ENCODE data around the gene HMCN1.

HMCN1 gene

GRCh38 chr1:185973645-185974044 is 239.5 kb downstream of the HMCN1 start:
- no peak for DNase-seq

- DNase-seq = no peak
Observed at GRCh38 chr1:185974367-185975170, 240.4 kb downstream of the HMCN1 start.

GRCh38 chr1:185980891-185981290 is 246.7 kb downstream of the HMCN1 start:
- no peak for DNase-seq

GRCh38 chr1:185984113-185984836 is 250.1 kb downstream of the HMCN1 start:
- DNase-seq = no peak

- no peak for DNase-seq
Observed at GRCh38 chr1:185987611-185988321, 253.6 kb downstream of the HMCN1 start.

GRCh38 chr1:185990565-185990964 is 256.4 kb downstream of the HMCN1 start:
- no peak for DNase-seq

GRCh38 chr1:185991266-185991665 is 257.1 kb downstream of the HMCN1 start:
- DNase-seq = no peak

GRCh38 chr1:185996211-185996610 is 262.0 kb downstream of the HMCN1 start:
- DNase-seq = no peak

GRCh38 chr1:185998391-185998790 is 264.2 kb downstream of the HMCN1 start:
- no peak for DNase-seq

- no peak for DNase-seq
Observed at GRCh38 chr1:186002406-186002805, 268.2 kb downstream of the HMCN1 start.

GRCh38 chr1:186009039-186009737 is 275.0 kb downstream of the HMCN1 start:
- no peak for DNase-seq

GRCh38 chr1:186014370-186015037 is 280.3 kb downstream of the HMCN1 start:
- DNase-seq = no peak

GRCh38 chr1:186016856-186017255 is 282.7 kb downstream of the HMCN1 start:
- no peak for DNase-seq

GRCh38 chr1:186022184-186022583 is 288.0 kb downstream of the HMCN1 start:
- DNase-seq = no peak

- DNase-seq = no peak
Observed at GRCh38 chr1:186026946-186027345, 292.8 kb downstream of the HMCN1 start.

GRCh38 chr1:186027621-186028020 is 293.4 kb downstream of the HMCN1 start:
- no peak for DNase-seq

- no peak for DNase-seq
Observed at GRCh38 chr1:186030453-186030852, 296.3 kb downstream of the HMCN1 start.

- no peak for DNase-seq
Observed at GRCh38 chr1:186033847-186034271, 299.7 kb downstream of the HMCN1 start.

- no peak for DNase-seq
Observed at GRCh38 chr1:186042230-186042629, 308.0 kb downstream of the HMCN1 start.

- no peak for DNase-seq
Observed at GRCh38 chr1:186043296-186043695, 309.1 kb downstream of the HMCN1 start.

GRCh38 chr1:186044079-186044685 is 310.0 kb downstream of the HMCN1 start:
- DNase-seq = no peak
